K562 (cell line): Measurements from ENCODE around the gene LRRK1. TPM values are rescaled to one million over a fixed set of nuclear protein-coding genes. Genes with fewer than 3 reads are reported as not detected.

Source experiments
- ATAC-seq: fragments of 200-7000 bp; cut with Tn5 transposase; 3 replicates; pipeline ENCODE4 v1.9.1; 2020; ENCODE audit warnings: moderate library complexity
- BruUV-seq: library from RNA; stranded (reverse); fragments of 400-500 nt; replicated peaks from 2 replicates; lab custom pipeline; 2021; lab: Mats Ljungman, UMichigan
- CTCF ChIA-PET: fragments of 300-600 bp; formaldehyde crosslinking; extraction: SDS; loops from one replicate; lab custom pipeline; 2021; ENCODE audit warnings: low intra/inter-chr PET ratio; lab: Yijun Ruan, JAX
- POLR2A ChIA-PET: fragments of 300-600, 350-650 bp; sonication (Branson Sonifier 250); formaldehyde crosslinking; extraction: SDS; loops from one replicate; lab custom pipeline; 2021; ENCODE audit warnings: antibody characterized with exemption, inconsistent platforms; lab: Yijun Ruan, JAX
- DNase-seq, 4 experiments: peaks; one replicate each; pipeline versions ENCODE4 v3.0.0 to v3.0.0-alpha.2; 2011 to 2018; ENCODE audit warnings: low spot score in 3 of 4, mixed read lengths in 3 of 4; ENCODE audit errors: extremely low read depth in 1 of 4
- FAIRE-seq: peaks from 2 replicates; lab custom pipeline; 2011; peaks lifted over from hg19 to GRCh38; lab: Jason Lieb, UNC
- H2AFZ ChIP-seq: 2 replicates; pipeline ENCODE4 v1.6.0; 2011; ENCODE audit warnings: low read depth, low read length, control low read depth, inconsistent platforms
- H3K27ac ChIP-seq: fragments of 200-600 bp; 3 replicates; pipeline ENCODE4 v1.8.0; 2011; ENCODE audit warnings: low read depth, mild to moderate bottlenecking, control low read depth, inconsistent platforms, low read length, moderate library complexity, mixed read lengths; ENCODE audit errors: extremely low read depth
- H3K27me3 ChIP-seq, 2 experiments: fragments of 300-600 bp in 1 of 2; 2 replicates in 1 of 2; 3 replicates in 1 of 2; pipeline versions ENCODE4 v1.6.0 to v1.8.0; 2011; ENCODE audit warnings: inconsistent platforms in 2 of 2, low read length in 2 of 2, mild to moderate bottlenecking in 1 of 2, mixed read lengths in 1 of 2, moderate library complexity in 1 of 2; ENCODE audit not compliant: control insufficient read depth in 2 of 2, insufficient read depth in 2 of 2
- H3K36me3 ChIP-seq: fragments of 300-600 bp; 3 replicates; pipeline ENCODE4 v1.8.0; 2011; ENCODE audit warnings: mild to moderate bottlenecking, low read length, inconsistent platforms; ENCODE audit not compliant: control insufficient read depth, insufficient read depth
- H3K4me1 ChIP-seq, 2 experiments: fragments of 200-600 bp in 1 of 2; replicated peaks in 1 of 2; 2 replicates in 1 of 2; 3 replicates in 1 of 2; pipeline versions ENCODE4 v1.5.1 to v1.8.0; 2011; ENCODE audit warnings: inconsistent platforms in 2 of 2, low read length in 2 of 2, mild to moderate bottlenecking in 1 of 2, mixed read lengths in 1 of 2, moderate library complexity in 1 of 2; ENCODE audit not compliant: control insufficient read depth in 2 of 2, insufficient read depth in 2 of 2
- H3K4me2 ChIP-seq: 2 replicates; pipeline ENCODE4 v1.6.1; 2011; ENCODE audit warnings: low read length, control low read depth, inconsistent platforms, mixed read lengths; ENCODE audit not compliant: insufficient read depth
- H3K4me3 ChIP-seq: fragments of 200-600 bp; sonication (generic), shearing (Covaris generic); 2 replicates; pipeline ENCODE4 v1.5.1; 2016; ENCODE audit warnings: control low read depth, inconsistent platforms
- H3K79me2 ChIP-seq: fragments of 200-600 bp; 3 replicates; pipeline ENCODE4 v1.8.0; 2011; ENCODE audit warnings: low read length, inconsistent platforms; ENCODE audit not compliant: control insufficient read depth, insufficient read depth
- H3K9ac ChIP-seq, 2 experiments: 2 replicates each; pipeline versions ENCODE4 v1.6.0 to v1.6.1; 2011; ENCODE audit warnings: low read depth in 2 of 2, low read length in 2 of 2, control low read depth in 1 of 2, inconsistent platforms in 1 of 2, mild to moderate bottlenecking in 1 of 2, mixed read lengths in 1 of 2; ENCODE audit not compliant: insufficient read depth in 1 of 2
- H3K9me1 ChIP-seq: one replicate; pipeline ENCODE4 v1.6.0; 2011; ENCODE audit warnings: inconsistent platforms, mild to moderate bottlenecking, low read length, moderate library complexity; ENCODE audit not compliant: control insufficient read depth, insufficient read depth
- H3K9me3 ChIP-seq: replicated peaks from 2 replicates; pipeline ENCODE4 v1.5.1; 2011; ENCODE audit warnings: low read depth, low read length, inconsistent platforms; ENCODE audit not compliant: control insufficient read depth, insufficient read depth
- H4K20me1 ChIP-seq: replicated peaks from 2 replicates; pipeline ENCODE4 v1.6.1; 2011; ENCODE audit warnings: low read length, inconsistent platforms, mixed read lengths; ENCODE audit not compliant: control insufficient read depth, insufficient read depth
- BCOR ChIP-seq: fragments of 450-650 bp; IDR thresholded peaks from 2 replicates; pipeline ENCODE4 v1.6.1; 2016
- CBX1 ChIP-seq: sonication (generic); IDR thresholded peaks from 2 replicates; pipeline ENCODE4 v1.6.1; 2016; ENCODE audit warnings: antibody characterized with exemption, low read depth, mild to moderate bottlenecking
- CLOCK ChIP-seq: fragments of 250-450 bp; sonication (Bioruptor Pico); IDR thresholded peaks from 2 replicates; pipeline ENCODE4 v1.4.0; 2020; ENCODE audit warnings: mild to moderate bottlenecking, moderate library complexity, borderline replicate concordance
- FOSL1 ChIP-seq: fragments of 200-800 bp; sonication (Bioruptor generic); conservative IDR thresholded peaks from 2 replicates; pipeline ENCODE4 v1.6.1; 2016; ENCODE audit warnings: missing genetic modification characterization, missing compliant biosample characterization
- HNRNPLL ChIP-seq: fragments of 200-400 bp; formaldehyde crosslinking; IDR thresholded peaks from 2 replicates; pipeline ENCODE4 v1.6.1; 2017; ENCODE audit warnings: low read length, low read depth, mild to moderate bottlenecking; ENCODE audit not compliant: poor library complexity, severe bottlenecking
- RBM25 ChIP-seq: fragments of 200-400 bp; formaldehyde crosslinking; IDR thresholded peaks from 2 replicates; pipeline ENCODE4 v1.6.1; 2018; ENCODE audit warnings: low read length, low read depth, moderate library complexity; ENCODE audit not compliant: severe bottlenecking
- WGBS: fragments of 100-300 bp; shearing (Covaris generic); methylation state at CpG from one replicate; pipeline ENCODE4 v1.1.6; 2016; ENCODE audit warnings: low coverage, mixed read lengths; ENCODE audit not compliant: insufficient coverage; ENCODE audit errors: missing lambda C conversion rate; 5-methylcytosine and 5-hydroxymethylcytosine counted together
- in situ Hi-C: fragments of 300-500 bp; cut with MboI; formaldehyde crosslinking; loops from 4 replicates; pipeline ENCODE4 v1.15.0; 2018; ENCODE audit warnings: inconsistent platforms, mixed read lengths
- intact Hi-C: fragments of 100-400 bp; cut with micrococcal nuclease; formaldehyde crosslinking; loops from 2 replicates; pipeline ENCODE4 v1.14.2; 2022
- polyA plus RNA-seq, 8 experiments: library from polyadenylated mRNA; depleted of rRNA in 4 of 8; stranded (reverse) in 5 of 8; unstranded in 3 of 8; fragments of >200 nt; fragmentation: Nextera tagmentation in 2 of 8; fragmentation: Illumina TruSeq in 1 of 8; extraction: Ambion mirVana in 2 of 8; extraction: Trizol in 1 of 8; gene quantifications; 2 replicates each; pipeline versions ENCODE4 v1.2.1 to v1.2.3, GENCODE V29; 2011 to 2014; ENCODE audit warnings: inconsistent platforms in 1 of 8, missing spikeins in 1 of 8
- total RNA-seq, 7 experiments: library from RNA; depleted of rRNA in 6 of 7; stranded (reverse); fragments of >200 nt in 6 of 7; fragmentation: Illumina TruSeq in 2 of 7; extraction: Trizol in 2 of 7; gene quantifications; 2 replicates each; pipeline versions ENCODE4 v1.2.1 to v1.2.3, GENCODE V29; 2011 to 2021; ENCODE audit warnings: low replicate concordance in 1 of 7

LRRK1 gene
- total and polyA plus RNA-seq, 9 of the 15 experiments (the other 6 are each of a cell fraction or from before 2014, with no cell fraction given), result 0.01 to 1.5 (median 0.11) TPM

- Histone ChIP-seq H3K79me2 (no peaks in the 10 kb centered on the region), H3K27ac (no peak overlapping the region), H3K9me1 (no peaks in the 10 kb centered on the region), H3K9me3 (no peaks in the 10 kb centered on the region), H2AFZ (no peak overlapping the region), H3K4me3 (no peak overlapping the region), H3K27me3 (peaks cover 0 to 5% of the 10 kb centered on the region in 2 experiments; a peak in 1 of 5 replicates), H3K36me3 (no peaks in the 10 kb centered on the region), H3K9ac (no peak overlapping the region), H3K4me1 (peaks cover 15 to 32% of the 10 kb centered on the region in 2 experiments), H3K4me2 (no peak overlapping the region), H4K20me1 (0 out of 2 replicates have a peak, but pooled peaks cover 3% of the 10 kb centered on the region)
- BruUV-seq, result no TSS peak
- ATAC-seq (no peak), DNase-seq (no peak)
- intact Hi-C loops (no loop called here), in situ Hi-C loops (no loop called here)
- 64% methylated on average over 9 of the region's 9 CpGs for WGBS
- POLR2A ChIA-PET, result interaction anchor here (1.4 kb wide), 1 partner anchor 11 kb away, joined by 3 read pairs; no protein-coding TSS in a partner anchor
- CTCF ChIA-PET, result no interaction called here
- no peak for TF ChIP-seq HNRNPLL
- no peak for TF ChIP-seq FOSL1 (tag)
- TF ChIP-seq BCOR, result peak; percentile 68; the same call in 1 of the 2 replicates
- TF ChIP-seq CBX1, result peak; percentile 37; the same call in 1 of the 2 replicates
- TF ChIP-seq CLOCK (CRISPR knock-in tag), result no peak
- TF ChIP-seq RBM25, result peak; percentile 89
- TF ChIP-seq, all 486 proteins: peak for 3
- no peak for FAIRE-seq
Measured at GRCh38 chr15:101115393-101115785, 196.2 kb downstream of the LRRK1 start.
